ENCODE results near the gene DDX17.

DDX17 gene

DNA sequence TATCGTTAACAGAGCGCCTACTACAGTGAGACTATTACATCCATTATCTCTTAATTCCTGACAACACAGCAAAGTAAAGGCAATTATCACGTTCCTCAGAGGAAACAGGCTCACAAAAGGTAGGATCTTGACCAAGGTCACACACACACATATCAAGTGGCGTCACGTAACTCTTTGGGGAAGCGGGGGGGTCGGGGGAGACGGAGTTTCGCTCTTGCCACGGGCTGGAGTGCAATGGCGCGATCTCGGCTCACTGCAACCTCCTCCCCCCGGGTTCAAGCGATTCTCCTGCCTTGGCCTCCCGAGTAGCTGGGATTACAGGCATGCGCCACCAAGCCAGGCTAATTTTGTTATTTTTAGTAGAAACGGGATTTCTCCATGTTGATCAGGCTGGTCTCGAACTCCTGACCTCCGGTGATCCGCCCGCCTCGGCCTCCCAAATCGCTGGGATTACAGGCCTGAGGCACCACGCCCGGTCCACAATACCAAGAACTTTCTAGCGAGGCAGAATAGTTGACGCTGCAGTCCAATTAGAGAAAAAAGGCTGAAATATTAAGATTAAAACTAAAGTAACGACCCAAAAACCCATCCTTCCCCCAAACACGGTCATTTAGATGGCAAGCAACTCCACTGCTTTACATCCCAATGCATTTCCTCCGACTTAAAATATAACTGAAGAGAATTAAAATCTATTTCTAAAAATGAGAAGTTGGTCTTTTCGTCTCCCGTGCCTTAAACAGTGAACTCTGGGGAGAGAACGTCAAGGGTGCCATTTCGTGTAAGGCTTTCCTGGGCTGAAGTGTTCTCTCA lies 1.2 kb downstream of the DDX17 start:
- DNase-seq (ENCODE audit: insufficient read length, low spot score) (no peak), FAIRE-seq (no peak)
- TF ChIP-seq, protein P1, sequence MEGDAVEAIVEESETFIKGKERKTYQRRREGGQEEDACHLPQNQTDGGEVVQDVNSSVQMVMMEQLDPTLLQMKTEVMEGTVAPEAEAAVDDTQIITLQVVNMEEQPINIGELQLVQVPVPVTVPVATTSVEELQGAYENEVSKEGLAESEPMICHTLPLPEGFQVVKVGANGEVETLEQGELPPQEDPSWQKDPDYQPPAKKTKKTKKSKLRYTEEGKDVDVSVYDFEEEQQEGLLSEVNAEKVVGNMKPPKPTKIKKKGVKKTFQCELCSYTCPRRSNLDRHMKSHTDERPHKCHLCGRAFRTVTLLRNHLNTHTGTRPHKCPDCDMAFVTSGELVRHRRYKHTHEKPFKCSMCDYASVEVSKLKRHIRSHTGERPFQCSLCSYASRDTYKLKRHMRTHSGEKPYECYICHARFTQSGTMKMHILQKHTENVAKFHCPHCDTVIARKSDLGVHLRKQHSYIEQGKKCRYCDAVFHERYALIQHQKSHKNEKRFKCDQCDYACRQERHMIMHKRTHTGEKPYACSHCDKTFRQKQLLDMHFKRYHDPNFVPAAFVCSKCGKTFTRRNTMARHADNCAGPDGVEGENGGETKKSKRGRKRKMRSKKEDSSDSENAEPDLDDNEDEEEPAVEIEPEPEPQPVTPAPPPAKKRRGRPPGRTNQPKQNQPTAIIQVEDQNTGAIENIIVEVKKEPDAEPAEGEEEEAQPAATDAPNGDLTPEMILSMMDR (IDR thresholded peaks at IDR 0.05; ENCODE audit: insufficient read depth, missing control alignments) = peak; percentile 10

DNA sequence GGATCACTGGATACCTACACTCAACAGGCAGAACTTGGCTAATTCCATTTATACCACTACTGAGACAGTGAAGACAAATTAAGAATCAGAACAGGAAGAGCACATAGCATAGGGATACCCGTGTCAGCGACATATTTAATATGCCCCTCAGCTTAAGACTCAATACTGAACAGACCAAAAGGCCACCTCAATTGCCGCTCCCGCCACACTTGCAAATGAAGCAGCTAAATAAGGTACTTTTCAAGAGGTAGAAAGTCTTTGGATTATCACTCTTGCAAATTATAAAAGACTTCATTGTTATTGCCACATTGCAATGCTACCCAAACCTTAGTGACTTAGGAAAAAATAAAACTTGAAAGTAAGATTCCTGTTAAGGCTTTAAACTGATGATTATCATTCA lies 3.1 kb downstream of the DDX17 start:
- FAIRE-seq = no peak
- no peak for DNase-seq (ENCODE audit: insufficient read length, low spot score)
- TF ChIP-seq, protein P1 (IDR thresholded peaks at IDR 0.05; ENCODE audit: insufficient read depth, missing control alignments) = no peak

DNA sequence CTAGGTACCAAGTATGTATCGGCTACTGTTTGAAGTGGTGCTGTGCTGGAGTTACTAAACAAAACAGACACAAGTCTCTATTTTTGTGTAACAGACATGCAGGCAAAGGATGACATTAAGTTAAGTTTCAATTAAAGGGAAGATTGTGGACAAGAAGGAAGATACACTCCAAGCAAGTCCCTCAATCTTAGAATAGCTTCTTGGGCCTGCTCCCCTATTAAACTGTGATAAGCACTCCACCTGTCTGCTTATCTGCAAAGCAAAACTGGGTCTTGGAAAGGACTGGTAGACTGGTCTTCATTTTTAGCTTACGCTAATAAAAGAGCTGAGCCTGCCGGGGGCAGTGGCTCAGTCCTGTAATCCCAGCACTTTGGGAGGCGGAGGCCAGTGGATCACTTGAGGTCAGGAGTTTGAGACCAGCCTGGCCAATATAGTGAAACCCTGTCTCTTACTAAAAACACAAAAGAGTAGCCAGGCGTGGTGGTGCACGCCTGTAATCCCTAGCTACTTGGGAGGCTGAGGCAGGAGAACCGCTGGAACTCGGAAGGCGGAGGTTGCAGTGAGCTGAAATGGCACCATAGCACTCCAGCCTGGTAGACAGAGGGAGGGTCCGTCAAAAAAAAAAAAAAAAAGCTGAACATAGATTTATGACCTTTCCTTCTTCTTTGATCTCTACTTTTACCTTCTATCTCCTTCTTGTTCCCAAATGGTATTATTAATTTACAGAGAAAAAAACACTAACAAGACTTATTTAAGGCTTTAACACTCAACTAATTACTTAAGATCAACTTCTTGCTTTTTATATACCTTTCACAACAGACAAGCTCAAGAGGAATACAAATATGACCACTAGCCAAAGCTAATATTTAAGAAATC lies 4.1 kb downstream of the DDX17 start:
- TF ChIP-seq, protein P1 (IDR thresholded peaks at IDR 0.05; ENCODE audit: insufficient read depth, missing control alignments) = no peak
- DNase-seq (ENCODE audit: insufficient read length, low spot score) (no peak), FAIRE-seq (no peak)

DNA sequence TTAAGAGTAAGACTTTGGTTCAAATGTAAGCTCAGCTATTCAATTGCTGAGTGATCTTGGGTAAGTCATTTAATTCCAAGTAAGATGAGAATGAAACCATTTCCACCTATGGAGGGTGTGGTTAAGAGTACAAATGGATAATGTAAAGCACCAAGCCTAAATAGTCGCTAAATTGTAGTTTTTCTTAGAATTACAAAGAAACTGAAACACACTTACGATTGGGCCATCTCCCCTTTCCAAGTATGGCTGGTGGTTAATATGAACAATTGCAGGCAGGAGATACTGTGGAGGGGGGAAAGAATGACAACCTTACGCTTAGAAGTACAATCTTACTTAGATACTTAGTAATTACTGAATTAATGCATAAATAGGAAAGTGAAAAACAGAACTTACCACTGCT lies 8.2 kb downstream of the DDX17 start:
- no peak for FAIRE-seq
- TF ChIP-seq, protein P1 (IDR thresholded peaks at IDR 0.05; ENCODE audit: insufficient read depth, missing control alignments) = no peak
- no peak for DNase-seq (ENCODE audit: insufficient read length, low spot score)

DNA sequence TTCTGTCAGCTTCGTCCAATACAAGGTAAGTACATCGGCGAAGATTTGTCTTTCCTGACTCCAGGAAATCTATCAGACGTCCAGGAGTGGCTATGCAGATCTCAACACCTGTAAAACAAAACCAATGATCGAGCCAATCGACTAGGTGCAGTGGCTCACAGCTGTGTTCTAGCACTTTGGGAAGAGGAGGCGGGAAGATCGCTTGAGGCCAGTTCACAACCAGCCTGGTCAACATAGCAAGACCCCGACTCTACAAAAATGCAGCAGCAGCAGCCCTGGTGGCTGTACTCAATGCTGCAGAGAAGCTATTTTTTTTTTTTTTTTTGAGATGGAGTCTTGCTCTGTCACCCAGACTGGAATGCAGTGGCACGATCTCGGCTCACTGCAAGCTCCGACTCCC lies 11.2 kb downstream of the DDX17 start:
- DNase-seq (ENCODE audit: insufficient read length, low spot score) = no peak
- FAIRE-seq = no peak
- TF ChIP-seq, protein P1 (IDR thresholded peaks at IDR 0.05; ENCODE audit: insufficient read depth, missing control alignments) = no peak

DNA sequence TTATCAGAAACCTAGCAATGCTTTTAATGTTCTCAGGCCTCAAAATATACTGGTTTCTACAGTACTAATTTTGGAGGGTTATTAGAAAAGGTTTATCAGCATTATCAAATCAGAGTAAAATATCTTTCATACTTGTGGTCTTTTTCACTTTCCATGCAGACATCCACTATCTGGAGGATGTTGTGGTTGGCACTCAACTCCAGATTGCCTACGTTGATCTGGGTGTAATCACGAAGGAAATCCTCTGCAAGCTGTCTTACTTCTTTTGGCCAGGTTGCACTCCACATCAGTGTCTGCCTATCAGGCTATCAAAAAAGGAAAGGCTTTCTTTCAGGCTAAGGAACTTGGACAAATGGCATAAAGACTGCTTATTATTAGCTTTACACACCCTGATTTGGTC lies 11.6 kb downstream of the DDX17 start:
- TF ChIP-seq, protein P1 (IDR thresholded peaks at IDR 0.05; ENCODE audit: insufficient read depth, missing control alignments) = no peak
- DNase-seq (ENCODE audit: insufficient read length, low spot score) (no peak), FAIRE-seq (no peak)

All from D721Med (cell line).